Activated CD4-positive, alpha-beta T cell treated with anti-CD3 and anti-CD28 coated beads, Interleukin-2, amount 50 U/mL, for 16 hours (primary cell): ENCODE measurements around the gene OTUD3.

Source experiments
- DNase-seq: peaks from one replicate; pipeline ENCODE4 v3.0.0-alpha.2; 2020

Gene OTUD3

DNA sequence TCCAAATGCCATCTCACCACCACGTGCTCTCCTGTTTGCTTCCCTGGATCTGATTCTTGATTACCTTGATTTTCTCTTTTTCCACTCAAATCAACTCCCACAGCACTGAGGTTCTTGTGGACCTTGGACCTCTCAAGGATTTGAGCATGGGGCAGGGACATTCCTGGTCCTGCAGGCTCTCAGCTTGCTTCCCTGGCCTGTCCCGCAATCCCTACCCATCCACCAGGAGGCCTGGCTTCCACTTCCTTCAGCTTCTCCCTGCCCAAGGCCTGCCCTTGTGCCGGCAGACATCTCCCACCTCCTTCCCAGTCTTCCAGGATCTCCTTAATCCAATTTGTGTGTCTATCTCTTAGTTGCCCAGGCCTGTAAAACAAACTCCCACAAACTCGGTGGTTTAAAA lies 75.6 kb downstream of the OTUD3 start:
- no peak for DNase-seq

DNA sequence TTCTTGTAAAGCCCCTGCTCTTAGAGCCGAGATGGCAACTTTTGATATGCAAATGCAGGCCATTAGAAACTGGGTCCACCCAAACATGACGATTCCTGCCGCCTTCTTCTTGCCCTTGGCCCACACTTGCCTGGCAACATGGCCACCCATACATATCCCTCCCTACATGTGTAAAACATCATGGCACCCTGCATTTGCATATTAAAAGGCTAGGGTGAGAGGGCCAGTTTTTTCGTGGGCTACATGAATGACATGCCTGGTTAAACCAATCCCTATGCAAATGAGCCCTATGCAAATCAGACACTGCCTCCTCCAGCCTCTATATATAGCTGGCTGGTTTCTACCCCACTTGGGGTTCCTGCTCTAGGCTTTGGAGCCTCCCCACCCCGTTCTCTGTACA lies 78.4 kb downstream of the OTUD3 start:
- no peak for DNase-seq
